CD4-positive, alpha-beta T cell treated with Interleukin-17A for 1 hour (primary cell): ENCODE measurements around the gene LRBA.
"Not testable (repeated sequence)": the region's sequence is repeated elsewhere in the genome, so short reads cannot be mapped to it uniquely, and the experiment has no call there.

Experiments
- DNase-seq: peaks from one replicate; pipeline ENCODE4 v3.0.0-alpha.2; 2020

Gene LRBA

DNA sequence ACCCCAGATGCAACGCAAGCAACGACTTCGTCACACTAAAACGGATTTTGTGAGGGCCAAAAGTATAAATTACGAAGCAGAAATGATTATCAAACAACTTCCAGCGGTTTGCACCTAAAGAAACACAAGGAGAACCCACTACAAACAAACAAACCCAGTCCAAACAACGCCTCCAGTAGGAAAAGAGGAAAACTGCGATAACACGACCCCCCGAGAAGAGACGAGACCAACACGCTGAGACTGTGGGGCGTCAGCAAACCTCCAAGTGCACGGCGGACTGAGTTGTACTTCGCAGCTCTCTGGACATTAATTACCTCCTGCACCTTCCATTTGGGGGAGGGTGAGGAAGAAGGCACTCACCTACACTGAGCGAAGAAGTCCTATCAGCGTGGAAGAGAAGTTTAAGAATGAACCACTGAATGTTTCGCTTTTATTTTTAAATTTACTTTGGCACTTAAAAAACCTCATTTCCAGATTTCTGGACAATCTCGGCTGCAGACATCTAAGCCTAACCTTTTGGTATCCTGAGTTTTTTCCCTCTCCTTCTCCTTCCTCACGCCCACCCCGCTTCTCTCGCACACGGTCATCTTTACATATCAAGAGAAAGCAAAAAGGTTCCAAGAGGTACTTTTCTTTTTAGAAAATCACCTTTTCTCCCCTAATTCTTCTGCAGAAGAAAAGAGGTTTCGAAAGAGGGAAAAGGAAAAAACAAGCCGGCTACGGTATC is 432.8 kb downstream of the LRBA start, which contains the start of gene MAB21L2:
TSS of gene MAB21L2 (plus strand) at position 6 of the 727 bp plus-strand sequence. CDS start 879 bp downstream, outside the sequence.
- no peak for DNase-seq

GRCh38 chr4:150581641-150582051 is 433.4 kb downstream of the LRBA start:
- no peak for DNase-seq

DNA sequence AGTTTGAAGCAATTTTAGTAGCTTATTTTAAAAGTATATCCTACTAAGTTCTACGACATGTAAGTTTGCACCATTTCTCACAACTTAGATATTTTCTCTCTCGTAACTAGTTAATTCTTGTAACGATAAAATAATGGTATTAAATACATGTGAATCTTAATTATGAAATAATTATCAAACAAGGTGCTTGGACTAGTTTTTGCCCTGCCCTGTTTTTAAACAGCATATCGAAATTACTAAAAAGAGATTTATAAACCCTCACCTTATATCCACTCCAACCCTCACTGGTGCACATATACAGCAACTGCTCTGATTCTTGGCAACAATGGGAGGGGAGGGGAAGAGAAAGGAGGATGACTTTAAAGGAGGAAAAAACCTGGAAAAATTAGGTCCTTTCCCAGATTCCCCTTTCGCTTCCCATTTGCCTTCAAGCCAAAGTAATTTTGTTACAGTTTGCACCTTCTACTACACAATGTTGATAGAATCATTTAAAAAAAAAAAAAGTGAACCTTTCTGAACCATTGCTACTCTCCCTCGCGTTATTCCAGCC is 434.0 kb downstream of the LRBA start:
- DNase-seq, result no peak

- no peak for DNase-seq
Measured at GRCh38 chr4:150580306-150580705, 434.8 kb downstream of the LRBA start.

GRCh38 chr4:150579551-150580234 is 435.4 kb downstream of the LRBA start:
- DNase-seq, result no peak

- no peak for DNase-seq
Measured at GRCh38 chr4:150578745-150579501, 436.2 kb downstream of the LRBA start.

- DNase-seq, result no peak
Measured at GRCh38 chr4:150577796-150578195, 437.3 kb downstream of the LRBA start.

DNA sequence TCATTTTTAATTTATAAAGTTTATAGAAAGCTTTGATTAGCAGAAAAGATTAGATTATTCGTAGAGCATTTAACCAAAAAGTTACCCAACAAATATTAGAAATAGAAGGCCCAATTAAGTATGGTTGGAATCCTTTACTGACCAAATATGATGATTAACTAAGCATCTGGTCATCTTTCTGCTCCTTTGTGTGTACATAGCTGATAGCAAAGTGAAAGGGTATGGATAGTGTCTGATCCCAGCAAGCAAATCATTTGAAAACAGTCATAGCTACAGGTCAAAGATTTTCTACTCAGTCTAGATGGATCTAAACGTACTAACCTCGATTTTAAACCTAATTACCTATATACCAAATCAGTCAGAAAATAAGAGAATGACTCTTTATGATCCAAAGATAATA is 440.4 kb downstream of the LRBA start:
- no peak for DNase-seq

DNA sequence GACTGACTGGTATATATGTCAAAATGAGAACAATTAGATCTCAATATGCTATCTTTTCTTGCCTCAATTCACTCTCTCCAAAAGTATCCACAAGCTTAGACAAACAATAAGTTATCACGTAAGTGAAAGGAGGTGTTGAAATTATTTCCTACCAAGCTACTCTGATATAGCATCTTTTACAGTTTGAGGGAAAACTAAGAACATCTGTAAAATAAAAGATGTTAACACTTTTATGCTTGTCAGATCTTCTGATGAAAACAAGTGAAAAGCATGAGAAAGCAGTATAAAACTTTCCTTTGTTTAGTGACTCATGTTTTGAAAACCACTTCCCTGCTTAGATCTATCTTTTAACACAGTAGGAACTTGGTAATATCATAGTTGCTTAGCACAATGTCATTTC is 441.6 kb downstream of the LRBA start:
- DNase-seq, result no peak

GRCh38 chr4:150572704-150573504 is 442.2 kb downstream of the LRBA start:
- DNase-seq, result no peak

DNA sequence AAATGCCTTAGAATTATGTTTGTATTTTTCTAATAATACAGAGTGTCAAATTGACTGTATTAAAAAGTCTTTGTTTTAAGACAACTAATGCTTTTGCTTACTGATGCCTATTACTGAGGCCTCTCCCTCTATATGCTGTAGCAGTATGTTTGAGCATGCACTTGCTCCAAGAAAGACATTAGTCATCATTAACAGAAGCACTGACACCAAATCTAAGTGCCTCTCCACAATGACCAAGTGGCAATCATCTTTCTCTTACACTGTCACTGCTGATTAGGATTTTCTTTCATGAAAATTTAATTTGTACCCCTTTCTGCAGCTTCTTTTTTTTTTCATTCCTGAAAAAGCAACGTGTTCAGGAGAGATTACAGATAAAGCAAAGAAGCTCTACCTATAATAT is 444.2 kb downstream of the LRBA start:
- no peak for DNase-seq

DNA sequence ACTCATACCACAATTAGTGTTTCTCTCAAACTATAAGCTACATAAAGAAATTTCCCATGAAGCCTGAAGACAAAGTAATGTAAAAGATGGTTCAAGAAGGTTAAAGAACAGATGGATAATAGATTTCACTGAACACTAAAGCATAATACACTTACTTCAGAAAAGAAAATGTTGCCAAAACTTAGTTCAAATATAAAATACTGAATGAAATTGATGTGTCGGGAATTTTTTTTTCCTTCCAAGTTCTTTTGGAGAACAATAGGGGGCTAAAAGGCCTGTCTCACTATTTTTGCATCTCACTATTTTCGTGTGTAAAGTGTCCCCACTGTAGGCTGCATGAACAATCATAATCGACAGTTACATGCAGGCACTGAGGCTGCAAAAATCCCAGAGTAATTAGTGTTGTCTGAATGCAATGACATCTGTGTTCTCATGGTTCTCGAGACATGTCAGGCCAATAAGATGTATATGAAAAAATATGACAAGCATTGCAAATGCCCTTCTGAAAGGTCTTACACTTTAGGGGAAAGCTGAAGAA is 445.0 kb downstream of the LRBA start:
- DNase-seq, result no peak

DNA sequence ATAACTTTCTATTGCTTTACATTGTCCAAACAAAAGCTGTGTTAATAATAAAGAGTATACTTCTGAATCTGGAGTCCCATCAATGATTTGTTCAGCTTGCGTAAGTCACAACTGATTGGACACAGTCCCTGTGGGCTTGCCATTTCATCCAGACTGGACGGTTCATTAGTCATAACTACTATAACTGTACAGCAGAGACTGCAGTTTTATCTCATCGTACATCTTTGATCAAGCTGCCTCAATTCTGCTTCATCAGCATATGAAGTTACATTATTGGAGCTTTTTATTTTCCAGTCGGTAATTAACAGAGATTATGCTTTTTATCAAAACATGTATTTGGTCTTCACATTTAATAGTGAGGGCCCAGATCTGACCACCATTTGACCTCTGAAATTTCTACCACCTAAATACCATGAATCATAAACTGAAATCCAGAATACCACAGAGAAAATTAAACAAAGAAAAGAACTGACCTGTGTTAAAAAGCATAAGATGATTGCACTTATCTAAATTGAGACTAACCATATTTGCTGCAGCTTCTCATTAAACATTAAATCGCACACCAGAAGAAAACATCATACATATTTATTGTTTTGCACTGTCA is 445.6 kb downstream of the LRBA start:
- DNase-seq, result no peak

- DNase-seq, result no peak
Measured at GRCh38 chr4:150567070-150567469, 448.0 kb downstream of the LRBA start.

DNA sequence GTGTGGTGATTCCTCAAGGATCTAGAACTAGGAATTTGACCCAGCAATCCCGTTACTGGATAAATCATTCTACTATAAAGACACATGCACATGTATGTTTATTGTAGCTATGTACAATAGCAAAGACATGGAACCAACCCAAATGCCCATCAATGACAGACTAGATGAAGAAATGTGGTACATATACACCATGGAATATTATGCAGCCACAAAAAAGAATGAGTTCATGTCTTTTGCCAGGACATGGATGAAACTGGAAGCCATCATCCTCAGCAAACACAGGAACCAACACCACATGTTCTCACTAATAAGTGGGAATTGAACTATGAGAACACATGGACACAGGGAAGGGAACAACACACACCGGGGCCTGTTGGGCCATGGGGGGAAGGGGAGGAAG is 450.1 kb downstream of the LRBA start:
- DNase-seq, result not testable (repeated sequence)

- DNase-seq, result no peak
Measured at GRCh38 chr4:150562751-150563150, 452.3 kb downstream of the LRBA start.

- DNase-seq, result no peak
Measured at GRCh38 chr4:150562250-150562649, 452.8 kb downstream of the LRBA start.

GRCh38 chr4:150561143-150561737 is 453.8 kb downstream of the LRBA start:
- no peak for DNase-seq

GRCh38 chr4:150557811-150558210 is 457.3 kb downstream of the LRBA start:
- not testable (repeated sequence) for DNase-seq

GRCh38 chr4:150547154-150547838 is 467.8 kb downstream of the LRBA start:
- DNase-seq, result no peak

DNA sequence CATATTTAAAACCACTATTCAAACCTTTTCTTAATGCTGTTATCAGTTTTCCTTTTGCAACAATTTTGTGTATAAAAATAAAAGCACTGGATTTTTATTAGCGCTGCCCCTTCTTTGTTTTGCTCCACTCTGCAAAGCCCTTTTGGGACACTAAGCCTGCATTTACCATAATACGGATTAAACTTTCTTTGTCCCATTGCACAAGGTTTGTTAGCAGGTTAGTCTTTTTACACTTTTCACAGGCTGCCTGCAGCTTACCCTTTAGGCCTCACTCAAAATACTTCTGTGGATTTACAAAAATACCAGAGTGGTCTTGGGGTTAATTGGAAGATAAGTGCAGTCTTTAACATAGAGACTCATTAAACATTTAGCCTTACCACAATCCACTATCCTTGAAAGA is 468.8 kb downstream of the LRBA start:
- DNase-seq, result no peak
